ENCODE measurements around the gene MLLT1.

DNA sequence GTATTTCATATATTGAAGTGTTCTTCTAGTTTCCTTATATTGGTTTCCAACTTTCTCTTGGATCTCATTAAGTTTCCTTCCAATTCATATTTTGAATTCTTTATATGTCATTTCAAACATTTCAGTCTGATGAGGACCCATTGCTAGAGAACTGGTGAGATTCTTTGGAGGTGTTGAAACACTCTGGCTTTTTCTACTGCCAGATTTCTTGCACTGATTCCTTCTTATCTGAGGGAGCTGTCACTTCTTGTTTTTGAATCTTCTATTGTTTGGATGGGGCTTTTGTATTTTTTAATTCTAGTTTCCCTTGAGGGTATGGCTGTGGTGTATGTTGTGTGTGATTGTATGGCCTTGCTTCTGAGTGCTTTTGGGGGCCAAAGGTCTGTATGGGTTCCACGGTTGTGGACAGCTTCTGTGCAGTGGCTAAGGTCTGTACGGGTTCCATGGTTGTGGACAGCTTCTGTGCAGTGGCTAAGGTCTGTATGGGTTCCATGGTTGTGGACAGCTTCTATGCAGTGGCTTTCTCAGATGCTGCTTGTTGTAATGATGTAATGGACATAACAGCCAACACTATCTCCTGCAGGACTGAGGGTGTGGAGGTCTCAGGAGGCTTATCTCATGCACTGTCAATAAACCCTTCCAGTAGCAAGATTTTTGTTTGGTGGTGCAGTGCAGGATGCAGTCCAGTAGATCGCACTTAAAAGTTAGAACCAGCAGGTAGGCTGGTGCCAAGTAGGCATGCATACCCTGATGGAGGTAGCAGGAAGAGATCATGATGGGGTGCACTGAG is 107.5 kb downstream of the MLLT1 start:
- TF ChIP-seq POLR2A (IDR thresholded peaks at IDR 0.05) = no peak
- TF ChIP-seq, protein P1, sequence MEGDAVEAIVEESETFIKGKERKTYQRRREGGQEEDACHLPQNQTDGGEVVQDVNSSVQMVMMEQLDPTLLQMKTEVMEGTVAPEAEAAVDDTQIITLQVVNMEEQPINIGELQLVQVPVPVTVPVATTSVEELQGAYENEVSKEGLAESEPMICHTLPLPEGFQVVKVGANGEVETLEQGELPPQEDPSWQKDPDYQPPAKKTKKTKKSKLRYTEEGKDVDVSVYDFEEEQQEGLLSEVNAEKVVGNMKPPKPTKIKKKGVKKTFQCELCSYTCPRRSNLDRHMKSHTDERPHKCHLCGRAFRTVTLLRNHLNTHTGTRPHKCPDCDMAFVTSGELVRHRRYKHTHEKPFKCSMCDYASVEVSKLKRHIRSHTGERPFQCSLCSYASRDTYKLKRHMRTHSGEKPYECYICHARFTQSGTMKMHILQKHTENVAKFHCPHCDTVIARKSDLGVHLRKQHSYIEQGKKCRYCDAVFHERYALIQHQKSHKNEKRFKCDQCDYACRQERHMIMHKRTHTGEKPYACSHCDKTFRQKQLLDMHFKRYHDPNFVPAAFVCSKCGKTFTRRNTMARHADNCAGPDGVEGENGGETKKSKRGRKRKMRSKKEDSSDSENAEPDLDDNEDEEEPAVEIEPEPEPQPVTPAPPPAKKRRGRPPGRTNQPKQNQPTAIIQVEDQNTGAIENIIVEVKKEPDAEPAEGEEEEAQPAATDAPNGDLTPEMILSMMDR (IDR thresholded peaks at IDR 0.05) = no peak

Data from suprapubic skin (tissue), 3 donors.